ENCODE measurements around the gene LCP2. TPM values are rescaled to one million over a fixed set of nuclear protein-coding genes. Genes with fewer than 3 reads are reported as not detected.
"Not testable (repeated sequence)": the region's sequence is repeated elsewhere in the genome, so short reads cannot be mapped to it uniquely, and the experiment has no call there.

LCP2 gene
- polyA plus RNA-seq, 4 donors: 2.8 to 7.4 (median 3.4) TPM

GRCh38 chr5:170252720-170253350, 44.7 kb downstream of the LCP2 start:
- no peak for DNase-seq (ENCODE audit: low read depth in 4 of 4, low spot score in 3 of 4)

GRCh38 chr5:170252109-170252508, 45.5 kb downstream of the LCP2 start:
- DNase-seq (ENCODE audit: low read depth in 4 of 4, low spot score in 3 of 4): no peak

GRCh38 chr5:170251462-170251861, 46.1 kb downstream of the LCP2 start:
- DNase-seq (ENCODE audit: low read depth in 4 of 4, low spot score in 3 of 4): no peak

GRCh38 chr5:170250810-170251317, 46.7 kb downstream of the LCP2 start:
- no peak for DNase-seq (ENCODE audit: low read depth in 4 of 4, low spot score in 3 of 4)

GRCh38 chr5:170249355-170249754, 48.2 kb downstream of the LCP2 start:
- no peak for DNase-seq (ENCODE audit: low read depth in 4 of 4, low spot score in 3 of 4)

- DNase-seq (ENCODE audit: low read depth in 4 of 4, low spot score in 3 of 4): not testable (repeated sequence)
Observed at GRCh38 chr5:170248931-170249227, 48.7 kb downstream of the LCP2 start.

- DNase-seq (ENCODE audit: low read depth in 4 of 4, low spot score in 3 of 4): no peak
Observed at GRCh38 chr5:170248172-170248930, 49.2 kb downstream of the LCP2 start.

- no peak for DNase-seq (ENCODE audit: low read depth in 4 of 4, low spot score in 3 of 4)
Observed at GRCh38 chr5:170247363-170247762, 50.2 kb downstream of the LCP2 start.

GRCh38 chr5:170246126-170246870, 51.3 kb downstream of the LCP2 start:
- DNase-seq (ENCODE audit: low read depth in 4 of 4, low spot score in 3 of 4): no peak

- DNase-seq (ENCODE audit: low read depth in 4 of 4, low spot score in 3 of 4): not testable (repeated sequence)
Observed at GRCh38 chr5:170245436-170245835, 52.1 kb downstream of the LCP2 start.

- no peak for DNase-seq (ENCODE audit: low read depth in 4 of 4, low spot score in 3 of 4)
Observed at GRCh38 chr5:170238456-170239196, 59.0 kb downstream of the LCP2 start.

- DNase-seq (ENCODE audit: low read depth in 4 of 4, low spot score in 3 of 4): no peak
Observed at GRCh38 chr5:170235876-170236864, 61.4 kb downstream of the LCP2 start.

- DNase-seq (ENCODE audit: low read depth in 4 of 4, low spot score in 3 of 4): no peak
Observed at GRCh38 chr5:170233358-170233892, 64.2 kb downstream of the LCP2 start.

- DNase-seq (ENCODE audit: low read depth in 4 of 4, low spot score in 3 of 4): no peak
Observed at GRCh38 chr5:170232786-170233185, 64.8 kb downstream of the LCP2 start, which contains the start of gene C5orf58. Gene C5orf58 (plus strand): TSS chr5:170232985. CDS start chr5:170234977, 1,992 bp downstream.

GRCh38 chr5:170228762-170229435, 68.7 kb downstream of the LCP2 start:
- DNase-seq (ENCODE audit: low read depth in 4 of 4, low spot score in 3 of 4): no peak

- no peak for DNase-seq (ENCODE audit: low read depth in 4 of 4, low spot score in 3 of 4)
Observed at GRCh38 chr5:170226661-170227060, 70.9 kb downstream of the LCP2 start.

- DNase-seq (ENCODE audit: low read depth in 4 of 4, low spot score in 3 of 4): no peak
Observed at GRCh38 chr5:170226129-170226615, 71.4 kb downstream of the LCP2 start.

GRCh38 chr5:170225326-170226128, 72.0 kb downstream of the LCP2 start:
- DNase-seq (ENCODE audit: low read depth in 4 of 4, low spot score in 3 of 4): peak in 3 of 4 donors; percentile 58 to 66 (median 63)

Data from left renal pelvis (tissue), 4 donors.